NCI-H2227 treated with DMSO at 0.1 percent for 48 hours (cell line): ENCODE measurements around the gene MGLL.

Experiments
- DNase-seq: peaks from one replicate; lab custom pipeline; 2025; lab: John Stamatoyannopoulos, UW

Gene MGLL

DNA sequence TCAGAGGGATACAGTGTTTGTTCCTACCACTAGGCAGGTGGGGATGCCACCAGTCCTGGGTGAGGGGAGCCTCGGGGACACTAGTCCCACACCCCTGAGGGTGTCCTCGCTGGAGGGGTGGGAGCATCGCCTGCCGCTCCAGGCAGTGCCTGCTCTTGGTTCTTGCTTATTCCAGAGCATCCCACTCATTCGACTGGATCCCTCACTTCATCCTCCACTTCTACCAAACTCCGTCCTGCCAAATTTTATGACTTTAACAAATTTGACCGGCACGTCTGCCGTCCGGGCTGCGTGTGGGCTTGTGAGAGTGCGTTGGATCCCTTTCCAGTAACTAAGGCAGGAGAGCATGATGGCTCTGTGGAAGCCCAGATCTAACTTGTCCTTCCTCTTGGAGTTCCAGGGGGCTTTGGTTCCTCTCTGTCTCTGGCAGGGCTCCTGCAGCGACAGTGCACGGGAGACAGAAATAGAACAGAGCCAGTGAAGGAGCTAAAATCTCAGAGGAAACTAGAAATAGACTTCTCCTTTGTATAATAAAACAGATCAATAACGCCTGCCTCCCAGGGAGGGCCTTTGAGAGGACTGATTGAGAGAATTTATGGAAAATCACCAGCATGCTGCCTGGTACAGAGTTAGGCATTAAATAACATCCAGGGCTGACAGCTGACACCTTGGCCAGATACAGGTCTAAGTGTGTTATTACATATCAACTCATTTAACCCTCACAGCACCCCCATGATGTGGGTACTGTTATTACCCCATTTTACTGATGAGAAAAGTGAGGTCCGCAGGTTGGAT is 34.5 kb downstream of the MGLL start:
- DNase-seq: no peak

GRCh38 chr3:127787071-127787490 is 35.2 kb downstream of the MGLL start:
- DNase-seq: no peak

GRCh38 chr3:127786353-127787070 is 35.8 kb downstream of the MGLL start:
- DNase-seq: no peak

- DNase-seq: no peak
These were observed 36.5 kb downstream of the MGLL start for GRCh38 chr3:127785711-127786265.

DNA sequence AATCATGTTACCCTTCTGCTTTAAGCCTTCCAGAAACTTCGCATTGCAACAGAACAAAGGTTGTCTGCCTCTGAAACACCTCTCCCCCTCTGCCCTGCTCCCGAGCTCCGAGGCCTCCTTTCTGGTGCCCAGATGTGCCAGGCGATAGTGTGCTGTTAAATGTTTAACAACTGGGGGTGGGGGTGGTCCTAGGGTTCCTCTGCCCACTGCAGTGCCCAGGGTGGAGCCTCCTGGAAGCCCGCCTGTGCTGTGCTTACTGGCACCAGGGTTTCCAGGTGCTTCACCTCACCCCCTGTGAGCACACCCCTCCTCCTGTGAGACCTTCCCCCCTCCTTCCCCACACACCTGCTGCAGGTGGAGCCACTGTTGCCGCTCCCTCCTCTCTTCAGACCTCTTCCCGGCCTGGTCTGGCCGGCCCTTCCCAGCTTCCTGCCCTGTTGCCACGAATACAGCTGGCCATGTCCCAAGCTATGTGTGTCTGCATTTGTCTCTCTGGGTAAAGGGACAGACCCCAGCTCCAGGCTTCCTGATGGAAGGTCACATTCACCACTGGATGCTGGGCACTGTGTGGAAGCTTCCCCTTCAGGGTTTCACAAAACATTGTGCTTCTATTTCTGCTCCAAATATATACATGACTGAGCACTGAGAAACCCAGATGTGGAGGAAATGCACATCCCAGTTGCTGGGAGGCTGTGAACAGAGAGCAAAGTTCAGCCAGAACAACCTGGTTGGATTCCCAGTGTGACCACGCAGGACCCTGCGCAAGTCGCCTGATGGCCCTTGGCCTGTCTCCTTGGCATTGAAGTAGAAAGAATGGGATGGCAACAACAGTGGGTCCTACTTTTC is 37.2 kb downstream of the MGLL start:
- DNase-seq: no peak

GRCh38 chr3:127784283-127784682 is 38.0 kb downstream of the MGLL start:
- DNase-seq: no peak

- no peak for DNase-seq
These were observed 38.6 kb downstream of the MGLL start for GRCh38 chr3:127783642-127784160.

GRCh38 chr3:127783166-127783565 is 39.1 kb downstream of the MGLL start:
- DNase-seq: no peak

DNA sequence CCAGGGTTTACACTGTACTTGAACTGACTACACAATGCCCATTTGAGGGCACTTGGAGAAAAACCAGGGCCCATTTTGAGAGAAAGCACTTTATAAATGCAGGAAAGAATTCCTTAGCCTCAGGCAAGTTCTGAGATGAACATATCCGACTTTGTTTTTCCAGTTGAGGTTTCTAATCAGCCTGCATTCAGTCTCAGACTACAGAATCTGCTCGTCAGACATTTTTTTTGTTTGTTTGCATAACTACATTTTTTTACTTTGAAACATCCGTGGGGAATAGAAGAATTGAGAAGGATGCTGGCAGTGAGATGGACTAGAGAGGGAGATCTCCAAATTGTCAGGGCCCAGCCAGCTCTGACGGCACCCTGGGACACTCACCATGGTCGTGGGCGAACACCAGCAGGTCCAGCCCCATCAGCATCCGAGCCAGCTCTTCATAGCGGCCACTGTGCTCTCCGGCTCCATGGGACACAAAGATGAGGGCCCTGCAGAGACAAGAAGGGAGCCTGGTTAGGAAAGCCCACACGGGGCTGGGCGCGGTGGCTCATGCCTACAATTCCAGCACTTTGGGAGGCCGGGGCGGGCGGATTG is 40.8 kb downstream of the MGLL start:
- no peak for DNase-seq

GRCh38 chr3:127780536-127781400 is 41.5 kb downstream of the MGLL start:
- no peak for DNase-seq

DNA sequence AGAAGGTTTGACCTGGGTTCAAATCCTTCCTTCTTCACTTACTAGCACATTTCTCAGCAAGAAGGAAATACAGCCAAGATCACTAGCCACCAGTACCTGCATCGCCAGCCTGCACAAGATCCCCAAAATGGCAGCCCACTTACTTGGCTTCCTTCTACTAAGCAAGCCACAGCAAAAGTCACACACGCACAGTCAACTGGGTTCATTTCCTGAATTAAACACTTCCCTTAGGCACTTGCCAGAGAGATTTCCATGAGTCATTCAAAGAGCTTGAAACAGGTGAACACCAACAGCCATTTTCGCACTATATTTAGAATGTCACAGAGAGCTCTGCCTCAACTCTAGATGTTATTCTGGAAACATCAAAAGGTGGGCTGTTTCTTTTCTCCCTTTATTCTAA is 42.6 kb downstream of the MGLL start:
- DNase-seq: no peak

GRCh38 chr3:127777921-127778656 is 44.2 kb downstream of the MGLL start:
- DNase-seq: no peak

GRCh38 chr3:127777332-127777731 is 45.0 kb downstream of the MGLL start:
- no peak for DNase-seq

GRCh38 chr3:127776347-127776746 is 46.0 kb downstream of the MGLL start:
- DNase-seq: no peak

DNA sequence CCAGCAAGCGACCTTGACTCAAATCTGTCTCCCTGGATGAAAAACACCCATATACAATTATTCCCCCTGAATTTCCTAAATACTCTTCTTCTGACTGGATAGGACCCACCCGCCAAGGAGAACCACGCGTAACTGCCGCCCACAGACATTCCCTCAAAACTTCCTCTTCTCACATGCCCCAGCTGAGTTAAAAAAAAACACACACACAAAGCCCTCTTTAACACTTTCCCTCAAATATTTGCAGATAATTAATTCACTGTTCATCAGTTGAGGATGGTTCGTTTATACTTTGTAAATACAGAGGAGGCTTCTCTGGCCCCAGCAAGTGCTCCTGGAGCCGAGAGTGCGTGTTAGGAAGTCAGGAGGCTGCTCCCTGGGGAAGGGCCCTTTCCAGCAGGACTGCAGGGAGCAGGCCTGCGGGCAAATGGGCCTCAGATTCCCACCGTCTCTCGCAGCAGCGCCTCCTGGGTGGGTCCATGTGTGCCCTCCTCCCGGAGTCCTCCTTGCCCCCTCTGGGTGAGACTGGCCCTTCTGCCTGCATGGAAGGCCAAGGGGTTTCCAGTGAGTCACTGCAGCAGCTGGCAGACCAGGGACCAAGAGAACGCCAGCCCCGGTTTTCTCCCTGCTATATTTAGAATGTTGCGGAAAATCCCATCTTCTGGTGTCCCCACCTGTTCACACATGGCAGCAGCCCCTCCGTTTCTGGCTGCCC is 46.8 kb downstream of the MGLL start:
- DNase-seq: no peak

DNA sequence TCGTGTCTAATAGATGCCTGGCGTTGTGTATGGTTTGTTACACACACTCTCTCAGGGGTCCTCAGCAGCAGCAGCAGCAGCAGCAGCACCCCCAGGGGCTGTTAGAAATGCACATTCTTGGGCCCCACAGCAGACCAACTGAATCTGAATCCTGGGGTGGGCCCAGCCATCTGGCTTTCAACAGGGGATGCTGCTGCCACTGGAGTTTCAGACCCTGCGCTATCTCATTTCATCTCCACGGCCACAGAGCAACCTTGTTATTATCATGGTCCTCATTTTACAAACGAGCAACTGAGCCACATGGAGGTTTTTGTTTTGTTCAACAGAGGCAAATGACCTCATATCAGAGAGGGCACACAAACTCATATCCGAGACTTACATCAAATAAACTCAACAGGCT is 47.7 kb downstream of the MGLL start:
- no peak for DNase-seq

DNA sequence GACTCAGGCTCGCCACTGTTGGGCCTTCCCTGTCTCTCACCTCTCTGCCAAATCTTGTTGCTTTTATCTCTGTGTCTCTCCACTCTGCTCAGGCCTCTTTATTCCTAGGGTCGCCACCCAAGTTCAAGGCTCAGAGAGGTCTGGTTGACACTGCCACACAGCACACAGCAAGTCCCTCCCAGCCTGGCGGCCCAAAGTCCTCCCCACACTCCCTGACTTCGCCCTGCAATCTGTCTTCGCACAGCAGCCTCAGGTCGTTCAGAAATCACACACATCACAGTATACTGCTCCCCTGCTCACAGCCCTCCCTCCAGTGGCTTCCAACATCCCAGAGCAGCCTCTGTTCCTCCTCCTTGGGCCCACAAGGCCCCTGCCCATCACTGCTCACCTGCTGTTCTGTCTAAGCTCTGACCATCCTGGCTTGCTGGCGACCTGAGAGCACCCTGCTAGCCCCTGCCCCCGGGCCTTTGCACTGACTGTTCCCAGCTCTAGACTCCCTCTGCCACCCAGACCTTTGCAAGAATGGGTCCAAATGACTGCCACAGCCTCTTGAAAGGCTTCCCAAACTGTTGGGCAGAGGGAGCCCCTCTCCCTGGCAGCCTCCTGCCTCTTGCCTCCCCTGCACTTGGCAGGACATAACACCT is 48.4 kb downstream of the MGLL start:
- DNase-seq: no peak

- no peak for DNase-seq
These were observed 49.2 kb downstream of the MGLL start for GRCh38 chr3:127772827-127773751.
